ENCODE data around the gene JAGN1.

DNA sequence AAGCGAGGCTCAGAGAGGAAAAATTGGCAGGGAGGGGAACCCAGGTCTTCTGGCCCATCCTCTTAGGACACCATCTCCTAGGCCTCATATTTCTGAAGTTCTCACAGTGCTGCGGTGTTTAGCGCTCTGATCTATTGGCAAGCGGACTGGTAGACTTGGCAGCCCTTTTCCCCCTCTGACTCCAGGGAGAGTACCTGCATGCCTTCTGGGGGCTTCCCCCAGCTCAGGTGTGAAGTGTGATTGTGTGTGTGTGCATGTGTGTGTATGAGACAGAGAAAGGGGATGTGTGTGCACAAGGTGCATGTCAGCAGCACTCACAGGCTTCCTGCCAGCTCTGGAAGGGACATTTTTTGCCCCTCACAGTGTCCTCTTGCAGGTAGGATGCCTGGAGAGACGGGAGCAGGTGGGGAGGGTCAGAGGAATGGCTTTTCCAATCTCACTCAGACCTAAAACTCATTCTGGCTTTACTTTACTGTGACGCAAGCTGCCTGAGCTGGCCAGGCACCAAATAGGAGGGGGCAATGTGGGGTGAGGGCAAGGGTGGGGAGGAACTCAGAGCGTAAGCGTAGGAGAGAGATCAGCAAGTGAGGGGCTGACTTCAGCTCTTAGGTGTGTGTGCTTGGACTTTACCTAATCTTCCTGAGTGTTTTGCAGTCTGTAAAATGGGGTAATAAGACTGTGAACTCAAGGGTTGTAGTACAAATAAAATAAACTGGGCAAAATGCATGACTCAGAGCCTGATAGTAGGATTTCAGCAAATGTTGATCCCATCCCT lies 8.2 kb downstream of the JAGN1 start:
- TF ChIP-seq, protein P1, sequence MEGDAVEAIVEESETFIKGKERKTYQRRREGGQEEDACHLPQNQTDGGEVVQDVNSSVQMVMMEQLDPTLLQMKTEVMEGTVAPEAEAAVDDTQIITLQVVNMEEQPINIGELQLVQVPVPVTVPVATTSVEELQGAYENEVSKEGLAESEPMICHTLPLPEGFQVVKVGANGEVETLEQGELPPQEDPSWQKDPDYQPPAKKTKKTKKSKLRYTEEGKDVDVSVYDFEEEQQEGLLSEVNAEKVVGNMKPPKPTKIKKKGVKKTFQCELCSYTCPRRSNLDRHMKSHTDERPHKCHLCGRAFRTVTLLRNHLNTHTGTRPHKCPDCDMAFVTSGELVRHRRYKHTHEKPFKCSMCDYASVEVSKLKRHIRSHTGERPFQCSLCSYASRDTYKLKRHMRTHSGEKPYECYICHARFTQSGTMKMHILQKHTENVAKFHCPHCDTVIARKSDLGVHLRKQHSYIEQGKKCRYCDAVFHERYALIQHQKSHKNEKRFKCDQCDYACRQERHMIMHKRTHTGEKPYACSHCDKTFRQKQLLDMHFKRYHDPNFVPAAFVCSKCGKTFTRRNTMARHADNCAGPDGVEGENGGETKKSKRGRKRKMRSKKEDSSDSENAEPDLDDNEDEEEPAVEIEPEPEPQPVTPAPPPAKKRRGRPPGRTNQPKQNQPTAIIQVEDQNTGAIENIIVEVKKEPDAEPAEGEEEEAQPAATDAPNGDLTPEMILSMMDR (IDR thresholded peaks at IDR 0.05): no peak
- no peak for TF ChIP-seq EZH2 (IDR thresholded peaks at IDR 0.05; ENCODE audit: borderline replicate concordance, insufficient read depth, low read depth, low read length, poor library complexity, severe bottlenecking)

Measured in B cell (primary cell).